ENCODE measurements around the gene GXYLT2. TPM values are rescaled to one million over a fixed set of nuclear protein-coding genes. Genes with fewer than 3 reads are reported as not detected.
A peak's percentile ranks its signal among the peaks of the same experiment; 100 is the strongest.

GXYLT2 gene
- total and polyA plus RNA-seq, 2 of the 13 experiments (the other 11 are each of a cell fraction or from before 2014, with no cell fraction given): 4.3 to 6.9 TPM

DNA sequence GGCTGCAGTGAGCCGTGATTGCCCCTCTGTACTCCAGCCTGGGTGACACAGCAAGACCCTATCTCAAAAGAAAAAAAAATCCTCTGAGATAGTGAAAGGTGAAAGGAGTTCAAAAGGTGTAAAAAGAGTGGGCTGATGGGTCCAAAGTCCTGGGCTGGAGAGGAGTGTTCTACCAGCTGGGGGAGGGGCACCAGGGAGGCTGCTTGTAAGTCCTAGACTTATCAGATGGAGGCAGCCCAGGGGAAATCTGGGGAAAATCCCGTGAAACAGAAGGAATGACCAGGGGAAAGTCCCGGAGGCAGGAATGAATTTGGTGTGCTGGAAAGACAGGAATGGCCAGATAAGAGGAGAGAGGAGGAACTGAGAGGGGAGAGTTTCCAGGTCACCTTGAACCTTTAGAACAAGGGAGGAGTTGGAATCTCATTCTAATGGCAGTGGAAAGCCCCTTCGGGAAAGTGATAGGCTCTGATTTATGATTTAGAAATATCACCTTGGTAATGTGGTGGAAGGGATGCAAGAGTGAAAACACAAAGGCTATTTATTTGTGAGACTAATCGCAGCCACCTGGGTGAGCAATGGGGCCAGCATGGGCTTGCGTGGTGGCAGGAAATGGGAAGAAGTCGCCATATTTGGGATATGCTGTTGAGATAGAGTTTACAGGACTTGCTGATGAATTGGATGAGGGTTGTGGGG, 85.3 kb downstream of the GXYLT2 start (continued):
- no peak for TF ChIP-seq HNRNPH1 (optimal IDR thresholded peaks at IDR 0.05; ENCODE audit: low read depth, low read length)
- TF ChIP-seq LCORL (IDR thresholded peaks at IDR 0.05): no peak
- no peak for TF ChIP-seq LCORL (CRISPR knock-in tag; IDR thresholded peaks at IDR 0.05)
- no peak for TF ChIP-seq RARG (CRISPR knock-in tag; IDR thresholded peaks at IDR 0.05; ENCODE audit: low read depth)
- 0 out of 2 replicates have a peak, but pooled peaks have one; percentile 58 for TF ChIP-seq HOXA3 (CRISPR knock-in tag; IDR thresholded peaks at IDR 0.05)
- TF ChIP-seq ZNF326 (CRISPR knock-in tag; IDR thresholded peaks at IDR 0.05; ENCODE audit: borderline replicate concordance): no peak
- TF ChIP-seq TGIF2 (CRISPR knock-in tag; IDR thresholded peaks at IDR 0.05): no peak
- no peak for TF ChIP-seq ZNF142 (CRISPR knock-in tag; IDR thresholded peaks at IDR 0.05)
- TF ChIP-seq ZNF17 (CRISPR knock-in tag; IDR thresholded peaks at IDR 0.05): no peak
- no peak for TF ChIP-seq SMARCC2 (IDR thresholded peaks at IDR 0.05)
- no peak for TF ChIP-seq ETV6 (CRISPR knock-in tag; conservative IDR thresholded peaks at IDR 0.05)
- no peak for TF ChIP-seq ZNF652 (CRISPR knock-in tag; IDR thresholded peaks at IDR 0.05; ENCODE audit: borderline replicate concordance, low read depth)
- no peak for TF ChIP-seq TEF (CRISPR knock-in tag; IDR thresholded peaks at IDR 0.05)
- TF ChIP-seq, protein P1, sequence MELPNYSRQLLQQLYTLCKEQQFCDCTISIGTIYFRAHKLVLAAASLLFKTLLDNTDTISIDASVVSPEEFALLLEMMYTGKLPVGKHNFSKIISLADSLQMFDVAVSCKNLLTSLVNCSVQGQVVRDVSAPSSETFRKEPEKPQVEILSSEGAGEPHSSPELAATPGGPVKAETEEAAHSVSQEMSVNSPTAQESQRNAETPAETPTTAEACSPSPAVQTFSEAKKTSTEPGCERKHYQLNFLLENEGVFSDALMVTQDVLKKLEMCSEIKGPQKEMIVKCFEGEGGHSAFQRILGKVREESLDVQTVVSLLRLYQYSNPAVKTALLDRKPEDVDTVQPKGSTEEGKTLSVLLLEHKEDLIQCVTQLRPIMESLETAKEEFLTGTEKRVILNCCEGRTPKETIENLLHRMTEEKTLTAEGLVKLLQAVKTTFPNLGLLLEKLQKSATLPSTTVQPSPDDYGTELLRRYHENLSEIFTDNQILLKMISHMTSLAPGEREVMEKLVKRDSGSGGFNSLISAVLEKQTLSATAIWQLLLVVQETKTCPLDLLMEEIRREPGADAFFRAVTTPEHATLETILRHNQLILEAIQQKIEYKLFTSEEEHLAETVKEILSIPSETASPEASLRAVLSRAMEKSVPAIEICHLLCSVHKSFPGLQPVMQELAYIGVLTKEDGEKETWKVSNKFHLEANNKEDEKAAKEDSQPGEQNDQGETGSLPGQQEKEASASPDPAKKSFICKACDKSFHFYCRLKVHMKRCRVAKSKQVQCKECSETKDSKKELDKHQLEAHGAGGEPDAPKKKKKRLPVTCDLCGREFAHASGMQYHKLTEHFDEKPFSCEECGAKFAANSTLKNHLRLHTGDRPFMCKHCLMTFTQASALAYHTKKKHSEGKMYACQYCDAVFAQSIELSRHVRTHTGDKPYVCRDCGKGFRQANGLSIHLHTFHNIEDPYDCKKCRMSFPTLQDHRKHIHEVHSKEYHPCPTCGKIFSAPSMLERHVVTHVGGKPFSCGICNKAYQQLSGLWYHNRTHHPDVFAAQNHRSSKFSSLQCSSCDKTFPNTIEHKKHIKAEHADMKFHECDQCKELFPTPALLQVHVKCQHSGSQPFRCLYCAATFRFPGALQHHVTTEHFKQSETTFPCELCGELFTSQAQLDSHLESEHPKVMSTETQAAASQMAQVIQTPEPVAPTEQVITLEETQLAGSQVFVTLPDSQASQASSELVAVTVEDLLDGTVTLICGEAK (IDR thresholded peaks at IDR 0.05): no peak
- TF ChIP-seq, protein P1 (CRISPR knock-in tag; IDR thresholded peaks at IDR 0.05): no peak

All from HepG2 (cell line).